Measurements from ENCODE around the gene MT1M. TPM values are rescaled to one million over a fixed set of nuclear protein-coding genes. Genes with fewer than 3 reads are reported as not detected.
A peak's percentile ranks its signal among the peaks of the same experiment; 100 is the strongest.

Gene MT1M
- total and polyA plus RNA-seq, 5 donors from 2014 or later: not detected

- peak overlapping the region; percentile 95 for H3K4me3 ChIP-seq (ENCODE audit: low read depth, low read length)
- Mint-ChIP-seq H3K4me1 (peaks cover 17 to 47% (median 36%) of the 10 kb centered on the region in 4 donors), H3K4me3 (peak overlapping the region; percentile 92 to 99 (median 98)), H3K36me3 (no peaks in the 10 kb centered on the region), H3K27me3 (no peaks in the 10 kb centered on the region), H3K27ac (peak overlapping the region; percentile 89 to 97 (median 96)), H3K9me3 (no peaks in the 10 kb centered on the region)
- DNase-seq: peak; percentile 45 to 83 (median 49)
- H3K4me1 ChIP-seq (ENCODE audit: control insufficient read depth, insufficient read depth, low read length, poor library complexity, severe bottlenecking): peaks cover 41% of the 10 kb centered on the region
- H3K27ac ChIP-seq (ENCODE audit: insufficient read depth, low read length, poor library complexity, severe bottlenecking): peak overlapping the region; percentile 88
- no peaks in the 10 kb centered on the region for H3K27me3 ChIP-seq (ENCODE audit: control insufficient read depth, insufficient read depth, low read length)
- ATAC-seq (ENCODE audit: low read depth in 2 of 2): peak; percentile 41
- H3K9me3 ChIP-seq (ENCODE audit: control insufficient read depth in 2 of 2, low read length in 2 of 2): no peaks in the 10 kb centered on the region
- no peaks in the 10 kb centered on the region for H3K36me3 ChIP-seq (ENCODE audit: control insufficient read depth, insufficient read depth, low read length)
These were observed 22.3 kb upstream of the MT1M start for GRCh38 chr16:56610017-56610608.

DNA sequence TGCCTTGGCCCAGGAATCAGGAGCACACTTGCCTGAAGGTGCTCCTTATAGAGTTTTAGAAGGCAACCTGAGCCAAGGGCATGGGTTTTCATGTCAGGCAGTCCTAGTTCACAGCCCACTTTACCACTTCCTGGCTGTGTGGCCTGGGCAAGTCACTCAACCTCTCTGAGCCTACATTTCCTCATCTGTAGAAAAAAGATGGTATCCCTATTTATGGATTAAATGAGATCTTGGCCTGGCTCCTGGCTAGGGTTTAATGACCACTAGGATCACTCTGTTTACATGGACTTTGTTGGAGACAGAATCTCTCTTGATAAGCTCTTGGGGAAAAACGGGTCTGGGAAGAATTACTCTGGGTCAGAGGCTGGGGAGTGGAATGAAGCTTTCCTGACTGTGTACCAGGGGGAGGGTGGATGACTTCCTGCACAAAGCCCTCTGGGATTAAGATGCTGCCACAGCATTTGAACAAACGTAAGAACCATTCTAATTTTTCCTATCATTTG is 21.8 kb upstream of the MT1M start:
- H3K27ac ChIP-seq (ENCODE audit: insufficient read depth, low read length, poor library complexity, severe bottlenecking): peak overlapping the region; percentile 88
- peak in 1 of 2 donors; percentile 4 for ATAC-seq (ENCODE audit: low read depth in 2 of 2)
- H3K27me3 Mint-ChIP-seq: no peaks in the 10 kb centered on the region
- H3K4me1 Mint-ChIP-seq: peaks cover 17 to 47% (median 36%) of the 10 kb centered on the region in 4 donors
- no peaks in the 10 kb centered on the region for H3K9me3 ChIP-seq (ENCODE audit: control insufficient read depth in 2 of 2, low read length in 2 of 2)
- H3K9me3 Mint-ChIP-seq: no peaks in the 10 kb centered on the region
- H3K27me3 ChIP-seq (ENCODE audit: control insufficient read depth, insufficient read depth, low read length): no peaks in the 10 kb centered on the region
- peak overlapping the region; percentile 92 to 99 (median 98) for H3K4me3 Mint-ChIP-seq
- no peak for DNase-seq
- H3K36me3 Mint-ChIP-seq: no peaks in the 10 kb centered on the region
- H3K36me3 ChIP-seq (ENCODE audit: control insufficient read depth, insufficient read depth, low read length): no peaks in the 10 kb centered on the region
- peaks cover 41% of the 10 kb centered on the region for H3K4me1 ChIP-seq (ENCODE audit: control insufficient read depth, insufficient read depth, low read length, poor library complexity, severe bottlenecking)
- peak overlapping the region; percentile 95 for H3K4me3 ChIP-seq (ENCODE audit: low read depth, low read length)
- peak overlapping the region; percentile 89 to 97 (median 90) for H3K27ac Mint-ChIP-seq

GRCh38 chr16:56611281-56611833 is 21.1 kb upstream of the MT1M start:
- Histone ChIP-seq H3K4me3 (ENCODE audit: low read depth, low read length) (no peak overlapping the region), H3K27ac (ENCODE audit: insufficient read depth, low read length, poor library complexity, severe bottlenecking) (peak overlapping the region; percentile 88), H3K36me3 (ENCODE audit: control insufficient read depth, insufficient read depth, low read length) (no peaks in the 10 kb centered on the region), H3K27me3 (ENCODE audit: control insufficient read depth, insufficient read depth, low read length) (no peaks in the 10 kb centered on the region), H3K9me3 (ENCODE audit: control insufficient read depth in 2 of 2, low read length in 2 of 2) (no peaks in the 10 kb centered on the region), H3K4me1 (ENCODE audit: control insufficient read depth, insufficient read depth, low read length, poor library complexity, severe bottlenecking) (peaks cover 41% of the 10 kb centered on the region)
- ATAC-seq (ENCODE audit: low read depth in 2 of 2) (no peak), DNase-seq (no peak)
- Mint-ChIP-seq H3K27ac (peak overlapping the region; percentile 89 to 98 (median 97)), H3K4me3 (peak overlapping the region; percentile 61 to 92 (median 68)), H3K4me1 (peaks cover 17 to 47% (median 35%) of the 10 kb centered on the region in 4 donors), H3K27me3 (no peaks in the 10 kb centered on the region), H3K36me3 (no peaks in the 10 kb centered on the region), H3K9me3 (no peaks in the 10 kb centered on the region)

DNA sequence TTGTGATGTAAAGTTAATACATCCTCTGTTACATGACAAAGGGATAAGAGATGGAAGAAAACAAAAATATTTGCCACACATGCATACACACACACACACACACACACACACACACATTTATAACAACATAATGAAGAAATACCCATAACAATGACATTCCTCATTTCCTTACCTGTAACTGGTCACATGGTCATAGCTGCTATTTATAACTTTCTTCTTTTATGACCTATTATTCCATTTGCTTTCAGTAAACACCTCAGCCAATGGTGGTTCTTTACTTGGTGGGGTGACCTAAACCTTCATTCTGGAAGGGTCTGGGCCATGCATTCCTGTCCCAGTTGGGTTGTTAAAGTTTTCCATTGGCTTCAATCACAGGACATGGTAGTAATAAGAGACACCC is 18.8 kb upstream of the MT1M start:
- no peak for ATAC-seq (ENCODE audit: low read depth in 2 of 2)
- Mint-ChIP-seq H3K9me3 (peaks cover 0 to 2% (median 0%) of the 10 kb centered on the region in 7 donors), H3K4me1 (peaks cover 17 to 44% (median 29%) of the 10 kb centered on the region in 4 donors), H3K4me3 (peak overlapping the region in 1 of 4 donors; percentile 58), H3K36me3 (no peaks in the 10 kb centered on the region), H3K27ac (no peak overlapping the region), H3K27me3 (peaks cover 6% of the 10 kb centered on the region)
- Histone ChIP-seq H3K4me3 (ENCODE audit: low read depth, low read length) (no peak overlapping the region), H3K36me3 (ENCODE audit: control insufficient read depth, insufficient read depth, low read length) (no peaks in the 10 kb centered on the region), H3K27me3 (ENCODE audit: control insufficient read depth, insufficient read depth, low read length) (peaks cover 4% of the 10 kb centered on the region), H3K27ac (ENCODE audit: insufficient read depth, low read length, poor library complexity, severe bottlenecking) (no peak overlapping the region), H3K9me3 (ENCODE audit: control insufficient read depth in 2 of 2, low read length in 2 of 2) (no peaks in the 10 kb centered on the region), H3K4me1 (ENCODE audit: control insufficient read depth, insufficient read depth, low read length, poor library complexity, severe bottlenecking) (peaks cover 37% of the 10 kb centered on the region)
- DNase-seq: no peak

GRCh38 chr16:56614549-56614991 is 17.9 kb upstream of the MT1M start:
- Mint-ChIP-seq H3K27me3 (peaks cover 6% of the 10 kb centered on the region), H3K36me3 (no peaks in the 10 kb centered on the region), H3K4me3 (no peak overlapping the region), H3K9me3 (peaks cover 0 to 2% (median 0%) of the 10 kb centered on the region in 7 donors), H3K27ac (peak overlapping the region in 1 of 3 donors; percentile 41), H3K4me1 (peaks cover 13 to 38% (median 24%) of the 10 kb centered on the region in 4 donors)
- Histone ChIP-seq H3K27me3 (ENCODE audit: control insufficient read depth, insufficient read depth, low read length) (peaks cover 4% of the 10 kb centered on the region), H3K36me3 (ENCODE audit: control insufficient read depth, insufficient read depth, low read length) (no peaks in the 10 kb centered on the region), H3K4me1 (ENCODE audit: control insufficient read depth, insufficient read depth, low read length, poor library complexity, severe bottlenecking) (peaks cover 29% of the 10 kb centered on the region), H3K27ac (ENCODE audit: insufficient read depth, low read length, poor library complexity, severe bottlenecking) (no peak overlapping the region), H3K4me3 (ENCODE audit: low read depth, low read length) (no peak overlapping the region), H3K9me3 (ENCODE audit: control insufficient read depth in 2 of 2, low read length in 2 of 2) (no peaks in the 10 kb centered on the region)
- DNase-seq (peak in 1 of 3 donors; percentile 52), ATAC-seq (ENCODE audit: low read depth in 2 of 2) (no peak)

- Histone ChIP-seq H3K4me3 (ENCODE audit: low read depth, low read length) (no peak overlapping the region), H3K9me3 (ENCODE audit: control insufficient read depth in 2 of 2, low read length in 2 of 2) (no peaks in the 10 kb centered on the region), H3K4me1 (ENCODE audit: control insufficient read depth, insufficient read depth, low read length, poor library complexity, severe bottlenecking) (peaks cover 21% of the 10 kb centered on the region), H3K27me3 (ENCODE audit: control insufficient read depth, insufficient read depth, low read length) (peaks cover 4% of the 10 kb centered on the region), H3K36me3 (ENCODE audit: control insufficient read depth, insufficient read depth, low read length) (no peaks in the 10 kb centered on the region), H3K27ac (ENCODE audit: insufficient read depth, low read length, poor library complexity, severe bottlenecking) (no peak overlapping the region)
- H3K4me3 Mint-ChIP-seq: peak overlapping the region in 1 of 4 donors; percentile 47
- ATAC-seq (ENCODE audit: low read depth in 2 of 2) (no peak), DNase-seq (no peak)
- H3K36me3 Mint-ChIP-seq: no peaks in the 10 kb centered on the region
- peaks cover 0 to 2% (median 0%) of the 10 kb centered on the region in 7 donors for H3K9me3 Mint-ChIP-seq
- H3K4me1 Mint-ChIP-seq: peaks cover 10 to 31% (median 18%) of the 10 kb centered on the region in 4 donors
- H3K27ac Mint-ChIP-seq: no peak overlapping the region
- peaks cover 6% of the 10 kb centered on the region for H3K27me3 Mint-ChIP-seq
These were observed 17.1 kb upstream of the MT1M start for GRCh38 chr16:56615353-56615752.

GRCh38 chr16:56616608-56617211 is 15.7 kb upstream of the MT1M start:
- Histone ChIP-seq H3K27ac (ENCODE audit: insufficient read depth, low read length, poor library complexity, severe bottlenecking) (no peak overlapping the region), H3K9me3 (ENCODE audit: control insufficient read depth in 2 of 2, low read length in 2 of 2) (no peaks in the 10 kb centered on the region), H3K4me3 (ENCODE audit: low read depth, low read length) (no peak overlapping the region), H3K27me3 (ENCODE audit: control insufficient read depth, insufficient read depth, low read length) (peaks cover 4% of the 10 kb centered on the region), H3K36me3 (ENCODE audit: control insufficient read depth, insufficient read depth, low read length) (no peaks in the 10 kb centered on the region), H3K4me1 (ENCODE audit: control insufficient read depth, insufficient read depth, low read length, poor library complexity, severe bottlenecking) (peaks cover 13% of the 10 kb centered on the region)
- peaks cover 2 to 18% (median 9%) of the 10 kb centered on the region in 4 donors for H3K4me1 Mint-ChIP-seq
- peaks cover 0 to 2% (median 0%) of the 10 kb centered on the region in 7 donors for H3K9me3 Mint-ChIP-seq
- peak in 1 of 2 donors; percentile 14 for ATAC-seq (ENCODE audit: low read depth in 2 of 2)
- H3K27ac Mint-ChIP-seq: peak overlapping the region in 1 of 3 donors; percentile 83
- no peaks in the 10 kb centered on the region for H3K36me3 Mint-ChIP-seq
- peaks cover 6% of the 10 kb centered on the region for H3K27me3 Mint-ChIP-seq
- no peak for DNase-seq
- H3K4me3 Mint-ChIP-seq: peak overlapping the region; percentile 58 to 85 (median 61)

Data from CD4-positive, CD25-positive, alpha-beta regulatory T cell (primary cell).